Heart right ventricle (tissue), 16 donors: Measurements from ENCODE around the gene RAB12. TPM values are rescaled to one million over a fixed set of nuclear protein-coding genes. Genes with fewer than 3 reads are reported as not detected.

Experiments used
- ATAC-seq, 8 donors: fragments of 200-7000 bp; cut with Tn5 transposase; one replicate each; pipeline ENCODE4 v1.9.1; 2020; ENCODE audit warnings: mild to moderate bottlenecking in 8 of 8, moderate library complexity in 8 of 8, moderate number of reproducible peaks in 1 of 8
- DNase-seq, 2 donors: peaks; one replicate each; pipeline ENCODE4 v3.0.0-alpha.2; 2020
- H3K27ac ChIP-seq, 10 donors: fragments of 200-600 bp; sonication (generic) in 2 of 10; one replicate each; pipeline versions ENCODE4 v1.5.0 to v1.8.0; 2020 to 2022; ENCODE audit warnings: mild to moderate bottlenecking in 3 of 10
- H3K27me3 ChIP-seq, 7 donors: fragments of 200-600 bp; one replicate each; pipeline ENCODE4 v1.8.0; 2021 to 2022; ENCODE audit warnings: mild to moderate bottlenecking in 2 of 7
- H3K36me3 ChIP-seq, 9 donors: fragments of 200-600 bp; sonication (generic) in 1 of 9; one replicate each; pipeline versions ENCODE4 v1.5.0 to v1.8.0; 2020 to 2022; ENCODE audit warnings: mild to moderate bottlenecking in 2 of 9
- H3K4me1 ChIP-seq, 9 donors: fragments of 200-600 bp; sonication (generic) in 1 of 9; one replicate each; pipeline versions ENCODE4 v1.5.0 to v1.8.0; 2020 to 2022; ENCODE audit warnings: mild to moderate bottlenecking in 4 of 9
- H3K4me3 ChIP-seq, 10 donors: fragments of 200-600 bp; sonication (generic) in 2 of 10; one replicate each; pipeline versions ENCODE4 v1.5.0 to v1.8.0; 2020 to 2022; ENCODE audit warnings: mild to moderate bottlenecking in 7 of 10, moderate library complexity in 2 of 10
- H3K9me3 ChIP-seq, 11 donors: fragments of 200-600 bp in 10 of 11; sonication (generic) in 2 of 11; one replicate each; pipeline versions ENCODE4 v1.5.0 to v1.8.0; 2013 to 2022; ENCODE audit warnings: mild to moderate bottlenecking in 2 of 11, control low read depth in 1 of 11, moderate library complexity in 1 of 11
- WGBS, 2 donors: extraction: QIAGEN DNeasy Blood & Tissue Kit; methylation state at CpG; one replicate each; pipeline ENCODE4 v1.1.7; 2013; ENCODE audit warnings: inconsistent platforms in 1 of 2; 5-methylcytosine and 5-hydroxymethylcytosine counted together
- intact Hi-C, 10 donors: fragments of 100-400 bp; cut with DNase I; formaldehyde crosslinking; loops; one replicate each; pipeline versions ENCODE4 v1.11.1 to v1.14.2; 2022
- polyA plus RNA-seq, 2 donors: library from polyadenylated mRNA; stranded (reverse); fragments of 200-250 nt; gene quantifications; one replicate each; pipeline ENCODE4 v1.2.3, GENCODE V29; 2013
- total RNA-seq, 10 donors: library from RNA; stranded (reverse); fragmentation: NEBNext Ultra II Directional in 3 of 10; extraction: Animal tissue kit (Norgen Biotek cat#: 25700) in 3 of 10; gene quantifications; one replicate each; pipeline versions ENCODE4 v1.2.1 to v1.2.4, GENCODE V29; 2021 to 2023
- TF ChIP-seq, protein P1 (sequence below), 9 donors: fragments of 200-600 bp; sonication (generic) in 2 of 9; IDR thresholded peaks; one replicate each; pipeline versions ENCODE4 v1.5.0 to v1.8.0; 2021 to 2022; ENCODE audit warnings: antibody characterized with exemption in 9 of 9, mild to moderate bottlenecking in 5 of 9, moderate library complexity in 1 of 9
- donor health status: Arrhythmogenic right ventricular cardiomyopathy.
- donor health status: ischemic (EF 13 %, LVEDD 7.1; RV severe dilation, severe dysfunction).
- donor health status: healthy with polysubstance abuse.
- donor health status: DM: no; HTN: yes; CAD: no.
- donor health status: DM: no; HTN: no; CAD: no.
- donor health status: ischemic (EF 25% LVEDD 6.9; RV normal size, moderate dysfunction).
- donor health status: ischemic (EF 25% LVEDD 5.7; RV mildly dilated, moderate dysfunction).
- donor health status: healthy.
- donor health status: DM: yes; HTN: yes; CAD: no.
- donor health status: Ischemic cardiomyopathy.
- donor health status: ischemic (EF 35%, LVEDD 5.7; RV mildly dilated, moderate dysfunction).
- donor health status: nonischemic (EF 11% LVEDD 7.7; RV severe dilation, severe dysfunction).
- donor health status: DM: yes; HTN: yes; CAD: no.
- donor health status: PGD.
- donor health status: ischemic (EF 29% LVEDD 5.4; RV normal size, mild dysfunction).
- donor health status: nonischemic (EF 23%, LVEDD 6.1; RV moderate dilation, normal function).

RAB12 gene
- total and polyA plus RNA-seq, 12 donors, result 40.8 to 121 (median 104) TPM

DNA sequence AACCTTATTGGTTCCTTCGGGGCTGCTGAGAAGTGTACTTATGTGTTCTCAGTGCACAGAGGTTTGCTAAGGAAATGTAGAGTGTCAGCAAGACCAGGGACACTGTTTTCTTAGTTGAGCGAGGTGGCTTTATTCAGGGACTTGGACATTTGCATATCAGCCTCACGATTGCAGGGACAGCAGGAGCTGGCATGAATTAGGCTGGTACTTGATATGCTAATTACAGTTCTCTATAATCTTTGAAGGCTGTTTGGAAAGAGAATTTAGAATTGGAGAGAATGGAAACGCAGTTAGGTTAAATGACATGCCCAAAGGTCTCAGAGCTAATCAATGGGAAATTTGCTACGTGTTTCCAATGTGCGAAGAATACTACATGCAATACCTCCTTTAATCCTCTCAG lies 77.4 kb downstream of the RAB12 start:
- DNase-seq (no peak), ATAC-seq (no peak)
- Histone ChIP-seq H3K9me3 (no peaks in the 10 kb centered on the region), H3K4me1 (no peaks in the 10 kb centered on the region), H3K36me3 (no peaks in the 10 kb centered on the region), H3K27ac (no peak overlapping the region), H3K27me3 (peaks cover 0 to 4% (median 0%) of the 10 kb centered on the region in 7 donors), H3K4me3 (no peak overlapping the region)
- 57 to 66% methylated on average over 6 of the region's 6 CpGs for WGBS, 2 donors
- intact Hi-C loops, result no loop called here
- TF ChIP-seq, protein P1, sequence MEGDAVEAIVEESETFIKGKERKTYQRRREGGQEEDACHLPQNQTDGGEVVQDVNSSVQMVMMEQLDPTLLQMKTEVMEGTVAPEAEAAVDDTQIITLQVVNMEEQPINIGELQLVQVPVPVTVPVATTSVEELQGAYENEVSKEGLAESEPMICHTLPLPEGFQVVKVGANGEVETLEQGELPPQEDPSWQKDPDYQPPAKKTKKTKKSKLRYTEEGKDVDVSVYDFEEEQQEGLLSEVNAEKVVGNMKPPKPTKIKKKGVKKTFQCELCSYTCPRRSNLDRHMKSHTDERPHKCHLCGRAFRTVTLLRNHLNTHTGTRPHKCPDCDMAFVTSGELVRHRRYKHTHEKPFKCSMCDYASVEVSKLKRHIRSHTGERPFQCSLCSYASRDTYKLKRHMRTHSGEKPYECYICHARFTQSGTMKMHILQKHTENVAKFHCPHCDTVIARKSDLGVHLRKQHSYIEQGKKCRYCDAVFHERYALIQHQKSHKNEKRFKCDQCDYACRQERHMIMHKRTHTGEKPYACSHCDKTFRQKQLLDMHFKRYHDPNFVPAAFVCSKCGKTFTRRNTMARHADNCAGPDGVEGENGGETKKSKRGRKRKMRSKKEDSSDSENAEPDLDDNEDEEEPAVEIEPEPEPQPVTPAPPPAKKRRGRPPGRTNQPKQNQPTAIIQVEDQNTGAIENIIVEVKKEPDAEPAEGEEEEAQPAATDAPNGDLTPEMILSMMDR (IDR thresholded peaks at IDR 0.05), result no peak

DNA sequence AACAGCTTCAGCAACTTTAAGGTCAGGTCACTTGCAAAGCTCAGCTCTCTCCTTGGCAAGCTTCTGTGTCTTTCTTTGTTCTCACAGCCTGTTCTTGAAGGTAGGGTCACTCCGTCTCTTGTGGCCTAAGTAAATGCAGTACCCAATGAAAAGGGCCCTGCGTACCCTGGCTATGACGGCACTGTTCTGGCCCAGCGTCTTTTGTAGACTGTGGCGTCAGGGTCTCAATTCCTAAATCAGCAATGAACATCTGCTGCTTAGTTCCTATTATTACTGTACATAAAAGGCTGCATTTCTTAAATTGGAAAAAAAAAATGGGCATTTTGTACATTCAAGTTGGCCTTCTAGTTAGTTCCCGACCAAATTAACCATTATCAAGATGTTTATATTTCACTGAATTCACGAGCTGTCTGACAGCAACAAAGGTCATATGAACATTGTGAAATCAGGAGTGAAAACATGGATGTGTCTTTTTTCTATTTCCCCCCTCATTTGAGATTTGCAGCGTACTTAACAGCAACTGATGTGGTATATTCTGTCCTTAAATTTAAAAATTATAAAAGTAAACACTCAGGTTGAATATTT lies 79.1 kb downstream of the RAB12 start:
- no peak overlapping the region for H3K27ac ChIP-seq
- DNase-seq (no peak), ATAC-seq (no peak)
- WGBS, 2 donors, result 87 to 90% methylated on average over 8 of the region's 8 CpGs
- peaks cover 0 to 6% (median 0%) of the 10 kb centered on the region in 7 donors for H3K27me3 ChIP-seq
- intact Hi-C loops, result no loop called here
- no peaks in the 10 kb centered on the region for H3K36me3 ChIP-seq
- H3K4me3 ChIP-seq, result no peak overlapping the region
- H3K4me1 ChIP-seq, result no peaks in the 10 kb centered on the region
- no peaks in the 10 kb centered on the region for H3K9me3 ChIP-seq
- TF ChIP-seq, protein P1 (IDR thresholded peaks at IDR 0.05), result no peak

- Histone ChIP-seq H3K9me3 (no peaks in the 10 kb centered on the region), H3K4me3 (no peak overlapping the region), H3K36me3 (no peaks in the 10 kb centered on the region), H3K27me3 (peaks cover 0 to 6% (median 0%) of the 10 kb centered on the region in 7 donors), H3K27ac (no peak overlapping the region), H3K4me1 (no peaks in the 10 kb centered on the region)
- TF ChIP-seq, protein P1 (IDR thresholded peaks at IDR 0.05), result no peak
- ATAC-seq (no peak), DNase-seq (no peak)
- intact Hi-C loops, result no loop called here
- WGBS, 2 donors, result 91 to 98% methylated on average over 8 of the region's 8 CpGs
Measured at GRCh38 chr18:8688816-8689215, 79.6 kb downstream of the RAB12 start.

Other genes with a start within 250 kb of the RAB12 start
- 10 to 100 TPM in 4 of 10 donors, 1 to 10 TPM in 6; 3.3 to 17.2 (median 8.8) TPM for gene MTCL1, start 96.1 kb downstream of the RAB12 start, total RNA-seq
- gene MTCL1, start 96.1 kb downstream of the RAB12 start, polyA plus RNA-seq, result 1 to 10 TPM; 1.9 to 9.6 TPM